ENCODE data around the gene TMEM126B.
A peak's percentile ranks its signal among the peaks of the same experiment; 100 is the strongest.

Gene TMEM126B

GRCh38 chr11:85682330-85683305 lies 54.2 kb downstream of the TMEM126B start:
- DNase-seq (ENCODE audit: low read depth in 2 of 2): peak; percentile 28 to 65

GRCh38 chr11:85685125-85685819 lies 56.9 kb downstream of the TMEM126B start:
- DNase-seq (ENCODE audit: low read depth in 2 of 2): no peak

- DNase-seq (ENCODE audit: low read depth in 2 of 2): no peak
These were observed 57.5 kb downstream of the TMEM126B start, which contains the start of gene CCDC89 for GRCh38 chr11:85685820-85686459. Gene CCDC89 (minus strand): TSS chr11:85686195. CDS start chr11:85686130, 65 bp downstream.
